ENCODE results near the gene MAGEA11.
"Not testable (repeated sequence)": the region's sequence is repeated elsewhere in the genome, so short reads cannot be mapped to it uniquely, and the experiment has no call there.

DNA sequence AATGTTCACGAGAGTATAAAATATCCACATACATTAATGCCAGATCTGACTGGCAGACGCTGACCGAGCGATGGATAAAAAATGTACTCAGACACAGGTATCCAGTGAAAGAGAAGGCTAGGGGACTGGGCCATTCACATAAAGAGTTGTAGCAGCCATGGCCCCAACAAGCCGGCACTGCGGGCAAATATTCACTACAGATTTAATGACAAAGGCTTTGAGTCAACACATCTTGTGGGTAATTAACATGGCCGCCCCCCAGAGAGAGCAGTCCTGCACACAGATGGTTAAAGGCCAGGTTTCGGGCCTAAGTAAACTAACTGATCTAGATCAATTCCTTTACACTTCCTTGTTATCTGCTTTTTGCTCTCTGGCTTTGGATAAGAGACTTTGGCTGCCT is 36.3 kb upstream of the MAGEA11 start:
- TF ChIP-seq, protein P1, sequence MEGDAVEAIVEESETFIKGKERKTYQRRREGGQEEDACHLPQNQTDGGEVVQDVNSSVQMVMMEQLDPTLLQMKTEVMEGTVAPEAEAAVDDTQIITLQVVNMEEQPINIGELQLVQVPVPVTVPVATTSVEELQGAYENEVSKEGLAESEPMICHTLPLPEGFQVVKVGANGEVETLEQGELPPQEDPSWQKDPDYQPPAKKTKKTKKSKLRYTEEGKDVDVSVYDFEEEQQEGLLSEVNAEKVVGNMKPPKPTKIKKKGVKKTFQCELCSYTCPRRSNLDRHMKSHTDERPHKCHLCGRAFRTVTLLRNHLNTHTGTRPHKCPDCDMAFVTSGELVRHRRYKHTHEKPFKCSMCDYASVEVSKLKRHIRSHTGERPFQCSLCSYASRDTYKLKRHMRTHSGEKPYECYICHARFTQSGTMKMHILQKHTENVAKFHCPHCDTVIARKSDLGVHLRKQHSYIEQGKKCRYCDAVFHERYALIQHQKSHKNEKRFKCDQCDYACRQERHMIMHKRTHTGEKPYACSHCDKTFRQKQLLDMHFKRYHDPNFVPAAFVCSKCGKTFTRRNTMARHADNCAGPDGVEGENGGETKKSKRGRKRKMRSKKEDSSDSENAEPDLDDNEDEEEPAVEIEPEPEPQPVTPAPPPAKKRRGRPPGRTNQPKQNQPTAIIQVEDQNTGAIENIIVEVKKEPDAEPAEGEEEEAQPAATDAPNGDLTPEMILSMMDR (IDR thresholded peaks at IDR 0.05), result not testable (repeated sequence)
- TF ChIP-seq POLR2A (IDR thresholded peaks at IDR 0.05), result not testable (repeated sequence)

Data from ovary (tissue), 3 donors.